GM21825 (cell line): ENCODE measurements around the gene SLF2.

Experiments
- ATAC-seq: cut with Tn5 transposase; IDR thresholded peaks from one replicate; pipeline ENCODE4 v1.9.1; 2021; ENCODE audit warnings: mild to moderate bottlenecking, moderate library complexity; ENCODE audit not compliant: unreplicated experiment

Gene SLF2, protein sequence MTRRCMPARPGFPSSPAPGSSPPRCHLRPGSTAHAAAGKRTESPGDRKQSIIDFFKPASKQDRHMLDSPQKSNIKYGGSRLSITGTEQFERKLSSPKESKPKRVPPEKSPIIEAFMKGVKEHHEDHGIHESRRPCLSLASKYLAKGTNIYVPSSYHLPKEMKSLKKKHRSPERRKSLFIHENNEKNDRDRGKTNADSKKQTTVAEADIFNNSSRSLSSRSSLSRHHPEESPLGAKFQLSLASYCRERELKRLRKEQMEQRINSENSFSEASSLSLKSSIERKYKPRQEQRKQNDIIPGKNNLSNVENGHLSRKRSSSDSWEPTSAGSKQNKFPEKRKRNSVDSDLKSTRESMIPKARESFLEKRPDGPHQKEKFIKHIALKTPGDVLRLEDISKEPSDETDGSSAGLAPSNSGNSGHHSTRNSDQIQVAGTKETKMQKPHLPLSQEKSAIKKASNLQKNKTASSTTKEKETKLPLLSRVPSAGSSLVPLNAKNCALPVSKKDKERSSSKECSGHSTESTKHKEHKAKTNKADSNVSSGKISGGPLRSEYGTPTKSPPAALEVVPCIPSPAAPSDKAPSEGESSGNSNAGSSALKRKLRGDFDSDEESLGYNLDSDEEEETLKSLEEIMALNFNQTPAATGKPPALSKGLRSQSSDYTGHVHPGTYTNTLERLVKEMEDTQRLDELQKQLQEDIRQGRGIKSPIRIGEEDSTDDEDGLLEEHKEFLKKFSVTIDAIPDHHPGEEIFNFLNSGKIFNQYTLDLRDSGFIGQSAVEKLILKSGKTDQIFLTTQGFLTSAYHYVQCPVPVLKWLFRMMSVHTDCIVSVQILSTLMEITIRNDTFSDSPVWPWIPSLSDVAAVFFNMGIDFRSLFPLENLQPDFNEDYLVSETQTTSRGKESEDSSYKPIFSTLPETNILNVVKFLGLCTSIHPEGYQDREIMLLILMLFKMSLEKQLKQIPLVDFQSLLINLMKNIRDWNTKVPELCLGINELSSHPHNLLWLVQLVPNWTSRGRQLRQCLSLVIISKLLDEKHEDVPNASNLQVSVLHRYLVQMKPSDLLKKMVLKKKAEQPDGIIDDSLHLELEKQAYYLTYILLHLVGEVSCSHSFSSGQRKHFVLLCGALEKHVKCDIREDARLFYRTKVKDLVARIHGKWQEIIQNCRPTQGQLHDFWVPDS

DNA sequence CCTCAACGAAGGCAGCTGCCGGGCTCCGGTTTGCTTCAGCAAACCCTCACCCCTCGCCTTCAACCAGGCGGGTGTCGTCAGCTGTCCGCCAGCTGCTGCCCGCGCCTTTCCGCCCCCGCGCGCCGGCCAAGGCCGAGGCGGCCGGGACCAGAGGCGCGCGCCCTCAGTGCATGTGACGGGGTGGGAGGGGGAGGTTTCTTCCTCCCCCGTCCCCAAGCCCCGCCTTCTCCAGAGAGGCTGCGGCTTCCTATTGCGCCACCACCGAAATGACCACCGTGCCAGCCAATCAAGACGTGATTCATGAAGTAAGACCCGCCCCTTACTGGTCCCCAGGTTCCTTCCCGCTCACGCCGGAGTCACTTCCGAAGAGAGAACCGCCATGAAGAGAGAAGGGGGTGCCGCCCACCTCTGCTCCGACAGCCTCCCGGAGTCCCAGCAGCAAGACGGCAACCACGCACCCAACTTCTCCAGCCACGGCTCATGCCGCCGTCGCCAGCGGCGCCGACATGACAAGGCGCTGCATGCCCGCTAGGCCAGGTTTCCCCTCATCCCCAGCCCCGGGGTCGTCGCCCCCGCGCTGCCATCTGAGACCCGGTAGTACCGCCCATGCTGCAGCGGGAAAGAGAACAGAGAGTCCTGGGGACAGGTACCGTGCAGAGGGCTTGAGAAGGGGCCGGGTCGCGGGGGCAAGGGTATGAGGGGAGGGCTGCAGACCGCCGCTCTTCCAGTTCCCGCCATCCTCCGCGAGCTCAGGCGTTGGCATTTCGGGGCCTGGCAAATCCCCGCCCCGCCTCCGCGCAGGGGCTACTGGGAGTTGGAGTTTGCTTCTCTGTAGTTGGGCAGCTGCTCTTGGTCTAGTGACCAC lies at the start of gene SLF2:
SLF2 (plus strand) TSS at position 359 of the 865 bp plus-strand sequence; CDS start at position 507, 148 bp downstream.
- peak; percentile 92 for ATAC-seq

DNA sequence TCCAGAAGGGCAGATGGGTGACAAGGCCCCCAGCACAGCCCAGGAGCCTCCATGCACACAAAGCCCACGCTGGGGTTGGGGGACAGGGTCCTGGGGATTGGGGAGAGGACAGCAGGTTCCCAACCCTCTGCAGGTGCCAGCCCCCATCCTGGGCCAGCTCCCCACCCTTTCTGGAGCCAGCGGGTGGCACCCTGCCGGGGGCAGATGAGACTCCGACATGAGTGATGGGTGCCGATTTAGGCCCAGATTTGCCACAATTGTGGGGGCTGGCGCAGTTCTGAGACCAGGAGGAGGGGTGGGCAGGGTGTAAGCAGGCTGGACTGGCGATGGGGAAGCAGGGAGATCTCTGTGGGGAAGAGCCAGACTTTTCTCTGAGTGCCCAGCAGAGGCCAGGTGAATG lies 49.3 kb upstream of the SLF2 start:
- no peak for ATAC-seq

DNA sequence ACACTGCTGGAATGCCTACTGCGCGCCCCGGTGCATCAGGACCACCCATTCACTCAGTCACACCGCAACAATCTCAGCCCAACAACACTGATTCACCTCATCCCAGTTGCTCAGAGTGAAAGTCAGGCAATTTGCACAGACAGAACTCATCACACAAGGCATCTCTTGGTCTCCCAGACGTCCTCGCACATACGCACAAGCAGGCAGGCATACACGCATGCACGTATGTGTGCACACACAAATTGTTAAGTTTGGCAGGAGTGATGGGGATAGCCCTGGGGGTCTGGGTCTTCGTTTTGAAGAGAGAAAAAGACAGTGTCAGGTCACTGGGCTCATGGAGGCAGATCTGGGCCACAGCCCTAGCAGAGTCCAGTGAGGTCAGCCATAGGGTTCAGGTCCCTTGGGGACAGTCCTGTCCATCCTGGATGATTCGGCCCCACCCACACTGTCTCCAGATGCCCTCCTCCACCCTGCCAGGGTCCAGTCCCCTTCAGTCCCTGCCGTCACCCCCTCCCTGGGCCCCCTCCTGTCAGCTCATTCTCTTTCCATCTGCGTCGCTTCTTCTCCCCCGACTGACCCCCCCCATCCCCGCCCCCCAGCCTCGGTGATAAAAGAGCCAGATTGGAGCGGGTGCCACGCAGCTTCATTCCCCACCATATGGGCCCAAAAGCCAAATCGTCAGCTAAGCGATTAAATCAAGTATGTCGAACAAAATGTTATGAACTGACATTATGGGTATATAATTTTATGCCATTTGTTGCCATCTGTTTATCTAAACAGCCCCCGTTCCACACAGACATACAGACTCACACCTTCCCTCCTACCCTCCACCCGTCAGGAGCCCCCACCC lies 48.5 kb upstream of the SLF2 start:
- no peak for ATAC-seq

DNA sequence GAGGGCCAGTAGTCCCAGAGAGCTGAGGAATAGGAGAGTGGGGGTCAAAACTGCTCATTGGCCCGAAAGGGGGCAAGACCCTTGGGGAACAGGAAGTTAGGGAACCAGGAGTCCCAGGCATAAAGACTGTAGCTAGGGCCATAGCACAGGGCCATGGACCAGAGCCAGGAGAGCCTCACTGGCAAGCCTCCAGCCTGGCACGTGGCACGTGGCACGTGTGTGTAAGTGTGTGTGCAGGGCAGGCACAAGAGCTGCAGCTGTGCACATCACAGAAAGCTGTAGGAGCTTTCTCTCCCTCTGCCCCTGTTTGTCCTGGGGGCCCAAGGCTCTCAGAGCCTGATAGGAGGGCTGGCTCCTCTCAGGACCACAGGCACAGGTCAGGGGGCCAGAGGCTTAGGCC lies 47.8 kb upstream of the SLF2 start:
- ATAC-seq: no peak

DNA sequence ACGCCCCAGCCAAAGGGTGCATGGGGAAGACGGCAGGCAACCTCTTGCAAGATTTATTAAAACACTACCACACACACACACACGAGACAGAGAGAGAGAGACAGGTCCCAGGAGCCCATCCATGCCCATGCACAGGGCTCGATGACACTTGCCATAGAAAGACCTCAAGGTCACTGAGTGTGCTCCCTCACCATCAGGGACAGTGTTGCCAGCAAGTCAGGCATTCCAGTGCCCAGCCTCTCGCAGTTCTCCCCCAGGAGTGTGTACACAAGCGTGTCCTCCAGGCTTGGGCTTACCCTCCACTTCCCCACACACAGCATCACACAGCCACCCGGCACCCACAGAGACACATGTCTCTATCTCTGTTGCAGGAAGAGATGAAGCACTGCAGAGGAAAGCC lies 46.8 kb upstream of the SLF2 start:
- ATAC-seq: no peak

DNA sequence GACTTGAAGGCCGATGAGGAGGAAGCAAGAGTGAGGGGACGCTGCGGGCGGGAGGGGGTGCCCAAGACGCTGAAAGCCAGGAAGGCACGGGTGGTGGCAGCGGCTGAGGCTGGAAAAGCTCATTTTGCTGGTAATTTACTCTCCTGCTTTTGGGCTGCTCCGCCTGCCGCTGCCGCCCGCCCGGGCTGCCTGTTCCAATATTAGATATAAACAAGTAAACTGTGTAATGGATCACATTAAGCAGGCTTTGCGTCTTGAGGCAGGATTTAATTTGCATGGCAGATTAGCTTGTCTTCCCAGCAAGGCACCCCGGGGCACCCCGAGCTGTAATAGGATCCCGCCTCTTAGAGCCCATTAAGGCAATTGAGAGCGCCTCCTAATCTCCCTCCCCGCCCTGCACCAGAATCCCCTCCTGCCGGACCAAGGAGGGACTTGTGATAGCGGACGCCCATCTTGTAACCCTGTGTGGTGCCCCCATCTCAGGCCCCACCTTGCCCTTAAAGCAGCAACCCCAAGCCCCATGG lies 46.1 kb upstream of the SLF2 start:
- no peak for ATAC-seq

DNA sequence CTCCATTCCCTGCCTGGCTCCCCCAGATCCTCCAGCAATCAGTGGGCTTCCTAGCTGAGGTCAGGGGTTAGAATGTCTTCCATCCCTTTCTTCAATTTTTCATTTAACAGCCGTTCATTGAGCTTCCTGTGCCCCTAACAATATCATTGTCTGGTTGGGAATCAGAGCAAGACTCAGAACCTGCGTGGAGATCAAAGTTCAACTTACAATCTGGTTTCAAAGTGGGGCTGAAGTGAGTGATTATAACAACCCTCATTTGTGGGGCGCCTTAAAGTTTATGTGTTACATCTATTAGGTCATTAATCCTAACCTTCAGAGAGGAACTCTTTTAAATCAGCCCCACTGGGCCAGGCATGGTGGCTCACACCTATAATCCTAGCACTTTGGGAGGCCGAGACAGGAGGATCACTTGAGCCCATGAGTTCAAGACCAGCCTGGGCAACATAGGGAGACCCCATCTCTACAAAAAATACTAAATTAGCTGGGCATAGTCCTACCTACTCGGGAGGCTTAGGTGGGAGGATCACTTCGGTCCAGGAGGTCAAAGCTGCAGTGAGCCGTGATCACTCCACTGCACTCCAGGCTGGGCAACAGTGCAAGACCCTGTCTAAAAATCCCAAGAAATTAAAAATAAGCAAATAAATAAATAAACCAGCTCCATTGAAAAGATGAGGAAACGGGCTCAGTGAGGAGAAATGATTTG lies 45.4 kb upstream of the SLF2 start:
- no peak for ATAC-seq

DNA sequence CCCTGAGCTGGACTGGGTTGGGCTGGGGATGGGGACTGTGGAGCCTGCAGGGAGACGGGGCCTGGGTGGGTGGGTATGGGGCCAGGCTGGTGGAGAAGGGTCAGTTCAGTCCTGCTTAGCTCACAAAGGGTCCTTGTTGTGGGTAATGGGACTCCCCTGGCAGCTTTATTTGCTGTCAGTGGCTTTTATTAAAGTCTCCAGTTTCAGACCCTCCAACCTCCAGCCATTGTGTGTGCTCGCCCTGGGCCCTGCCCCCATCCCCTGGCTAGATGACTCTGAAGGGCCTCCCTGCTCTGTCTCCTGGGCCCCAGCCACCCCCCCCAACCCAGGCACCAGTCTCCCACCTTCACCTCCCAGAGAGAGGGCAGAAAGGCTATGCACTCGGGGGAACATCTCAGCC lies 44.4 kb upstream of the SLF2 start:
- no peak for ATAC-seq

DNA sequence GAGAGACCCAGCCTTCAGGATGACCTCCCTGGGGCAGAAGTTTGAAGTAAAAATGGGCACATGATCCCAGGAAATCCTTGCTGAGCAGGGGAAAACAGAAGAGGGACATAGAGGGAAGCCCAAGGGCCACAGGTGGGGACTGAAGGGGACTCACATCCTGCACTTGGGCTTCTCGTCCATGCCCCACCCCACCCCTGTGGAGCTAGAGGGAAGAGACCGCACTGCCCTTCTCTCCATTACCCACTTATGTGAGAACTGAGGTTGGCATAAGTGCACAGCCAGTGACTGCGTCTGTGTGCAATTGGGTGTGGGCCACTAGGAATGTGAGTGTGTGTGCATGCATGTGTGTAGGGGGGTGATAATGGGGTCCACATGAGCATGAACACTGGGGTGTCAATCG lies 43.4 kb upstream of the SLF2 start:
- no peak for ATAC-seq

DNA sequence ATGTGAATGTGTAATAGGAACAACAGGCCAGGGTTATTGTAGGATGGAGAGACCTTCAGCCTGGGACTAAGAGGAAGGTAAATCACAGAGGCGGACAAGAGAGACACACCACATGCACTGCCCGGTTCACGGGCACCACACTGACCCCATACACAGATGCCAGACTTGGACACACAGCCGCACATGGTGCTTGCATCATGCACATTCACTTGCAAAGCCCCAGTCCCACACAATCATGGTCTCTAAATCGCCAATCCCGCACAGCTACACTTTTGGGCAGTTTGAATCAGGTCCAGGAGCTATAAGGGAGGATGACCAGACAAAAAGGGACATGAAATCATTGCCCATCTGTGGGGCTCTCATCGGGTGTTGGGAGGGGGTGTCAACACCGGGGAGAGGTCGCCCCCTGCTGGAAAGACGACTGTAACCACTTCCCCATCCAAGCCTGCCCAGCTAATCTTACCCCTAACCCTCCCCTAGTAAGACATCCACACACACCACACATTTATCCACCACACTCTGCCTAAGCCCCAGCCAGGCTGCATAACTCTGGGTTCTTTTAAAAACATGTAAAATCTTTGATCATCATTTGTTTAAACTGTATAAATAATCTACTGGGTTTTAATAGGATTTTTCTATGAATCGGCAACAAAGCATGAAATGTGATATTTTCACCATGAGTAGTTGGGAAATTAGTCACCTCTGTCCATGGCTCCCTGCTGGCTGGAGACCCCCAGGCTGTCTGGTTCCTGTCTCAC lies 40.5 kb upstream of the SLF2 start:
- no peak for ATAC-seq

DNA sequence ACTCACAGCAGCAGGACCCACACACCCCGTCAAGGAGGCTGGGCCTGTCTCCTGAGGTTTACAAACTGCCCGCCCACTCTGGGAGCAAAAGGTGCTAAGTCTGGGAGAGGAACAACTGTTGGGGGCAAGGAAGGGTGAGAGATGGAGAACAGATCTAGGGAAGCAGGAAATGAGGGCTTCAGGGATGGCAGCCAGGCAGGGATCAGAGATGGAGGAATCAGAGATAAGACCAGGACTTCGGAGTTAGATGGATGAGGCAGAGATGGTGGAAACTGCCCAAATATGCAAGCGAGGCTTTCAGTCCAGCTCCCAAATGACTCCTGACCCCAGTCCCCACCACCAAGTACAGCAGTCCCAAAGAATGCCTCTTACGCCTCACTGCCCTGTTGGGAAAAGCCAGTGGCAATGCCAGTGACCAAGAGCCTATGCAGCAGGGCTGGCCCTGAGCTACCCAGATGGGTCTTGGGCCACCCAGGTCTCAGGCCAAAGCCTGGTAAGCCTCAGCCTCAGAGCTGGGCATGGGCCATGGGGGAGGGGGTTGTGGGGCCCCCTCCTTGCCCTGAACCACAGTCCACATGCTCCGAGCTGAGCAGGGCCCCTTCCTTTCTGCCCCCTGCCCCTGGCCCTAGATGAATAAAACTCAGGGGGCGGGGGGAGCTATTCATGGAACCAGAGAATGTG lies 39.5 kb upstream of the SLF2 start:
- ATAC-seq: no peak

DNA sequence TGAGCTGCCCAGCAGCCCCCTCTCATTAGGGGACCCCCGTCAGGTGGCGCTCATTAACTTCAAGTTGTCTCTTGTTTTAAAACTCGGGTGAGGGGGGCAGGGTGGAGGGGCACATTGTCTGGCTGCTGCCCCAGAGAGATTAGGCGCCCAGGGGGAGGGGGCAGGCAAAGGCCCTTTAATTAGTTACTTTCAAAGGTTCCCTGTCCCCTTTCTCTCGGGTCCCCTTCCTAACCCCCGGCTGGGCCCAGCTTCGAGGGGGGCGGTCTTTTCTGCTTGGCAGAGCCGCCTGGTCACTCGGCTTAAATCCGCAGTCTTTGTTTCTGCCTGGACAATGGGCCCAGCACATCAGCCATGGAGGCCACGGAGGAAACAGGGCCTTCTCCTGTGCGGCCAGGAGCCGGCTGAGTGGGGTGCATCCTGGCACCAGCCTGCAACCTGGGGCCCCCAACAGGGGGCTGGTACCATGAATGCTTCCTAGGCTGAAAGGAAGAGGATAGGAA lies 38.9 kb upstream of the SLF2 start:
- no peak for ATAC-seq

DNA sequence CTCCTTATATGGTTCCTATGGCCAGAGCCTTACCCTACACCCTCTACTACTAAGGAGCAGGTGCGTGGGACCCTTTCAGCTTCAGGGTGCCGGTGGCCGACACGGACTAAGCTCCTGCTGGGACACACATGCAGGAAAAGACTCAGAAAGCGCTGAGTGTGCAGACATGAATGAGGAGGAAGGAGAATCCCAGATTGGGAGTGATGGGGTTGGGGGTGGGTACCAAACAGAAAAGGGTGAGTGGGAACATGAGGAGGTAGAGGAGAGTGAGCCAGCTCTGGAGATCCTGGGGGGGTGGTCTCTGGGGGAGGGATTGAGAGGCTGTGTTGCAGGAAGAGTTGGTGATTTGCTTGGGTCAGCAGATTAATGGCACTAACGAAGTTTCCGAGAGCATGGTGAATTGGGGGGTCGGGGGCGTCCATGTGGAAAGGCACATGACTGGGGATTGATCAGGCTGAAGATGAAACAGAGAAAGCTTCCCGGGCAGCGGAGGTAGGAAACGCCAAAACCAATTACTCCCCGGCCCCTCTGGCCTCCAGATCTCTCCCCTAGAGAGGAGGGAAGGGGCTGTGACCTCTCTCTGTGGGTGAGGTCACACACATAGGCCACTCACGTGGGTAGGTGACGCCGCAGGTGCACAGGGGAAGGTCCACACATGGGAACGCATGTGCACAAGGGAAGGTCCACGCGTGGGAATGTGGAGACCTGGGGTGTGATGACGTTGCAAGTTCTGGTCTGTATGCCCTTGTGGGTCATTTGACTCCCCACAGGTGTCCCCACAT lies 37.9 kb upstream of the SLF2 start:
- ATAC-seq: no peak

DNA sequence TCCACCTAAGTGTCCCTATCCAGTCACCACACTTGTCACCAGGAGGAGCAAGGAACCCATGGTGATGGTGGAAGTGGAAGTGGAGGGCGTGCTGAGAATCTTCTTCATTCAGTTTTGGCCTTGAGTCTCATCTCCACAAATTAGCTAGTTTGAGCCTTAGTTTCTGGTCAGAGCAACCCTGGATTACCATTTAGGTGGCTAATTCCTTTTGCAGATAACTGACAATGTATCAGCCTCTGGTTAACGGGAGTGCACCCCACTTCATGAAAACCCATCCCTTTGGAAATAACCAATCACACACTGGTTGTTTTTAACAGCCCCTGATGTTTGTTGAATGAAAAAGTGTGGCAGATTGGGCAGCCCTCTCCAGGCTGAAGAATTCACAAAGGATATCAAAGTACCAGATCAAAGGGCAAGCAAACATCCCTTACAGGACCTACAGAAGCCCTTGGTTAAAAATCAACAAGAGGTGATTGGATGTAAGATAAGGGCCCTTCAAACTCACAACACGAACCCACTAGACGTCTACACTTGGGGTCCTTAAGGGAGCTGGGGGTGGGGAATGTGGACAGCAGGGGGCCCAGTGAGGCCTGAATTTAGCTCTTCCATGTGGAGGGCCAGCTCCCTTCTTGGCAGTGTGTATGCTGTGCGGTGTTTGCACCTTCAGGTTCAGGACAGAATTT lies 37.1 kb upstream of the SLF2 start:
- no peak for ATAC-seq

DNA sequence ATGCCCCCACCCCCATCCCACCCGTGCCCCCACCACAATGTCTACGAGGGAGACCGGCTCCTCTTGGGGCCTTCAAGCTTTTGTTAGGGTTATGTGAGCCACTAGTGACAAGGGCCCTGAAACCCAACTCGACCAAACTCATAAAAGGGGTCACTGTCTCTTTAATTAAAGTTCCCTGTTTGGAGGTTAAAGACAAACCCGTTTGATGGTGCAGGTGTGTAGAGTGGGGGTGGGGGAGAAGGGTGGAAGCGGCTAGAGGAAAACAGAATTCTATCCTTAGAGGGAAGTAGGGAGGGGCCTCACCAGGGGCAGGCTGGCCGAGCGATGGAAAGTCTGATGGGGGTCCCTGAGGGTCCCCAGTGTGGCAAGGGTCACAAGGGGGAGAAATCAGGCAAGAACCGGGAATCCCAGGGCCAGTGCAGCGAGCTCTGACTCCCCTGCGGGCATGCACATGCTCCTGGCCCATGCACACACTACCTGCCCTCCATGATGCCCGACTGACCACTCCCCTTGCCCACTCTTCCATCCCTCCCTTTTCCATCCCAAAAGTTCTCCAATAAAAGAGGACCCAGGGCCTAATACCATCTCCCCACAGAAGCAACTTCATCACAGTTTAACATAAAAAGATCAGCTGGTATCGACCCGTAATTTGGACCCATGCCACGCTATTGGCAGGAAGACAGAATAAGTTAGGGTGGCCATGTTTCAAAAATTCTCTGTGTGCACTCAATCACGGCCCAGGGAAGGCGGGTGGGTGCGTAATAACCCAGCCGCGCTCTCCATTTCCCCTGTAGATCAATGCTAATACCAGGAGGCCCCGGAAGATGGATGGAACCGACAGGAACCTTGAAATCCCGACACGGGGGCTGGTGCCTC lies 35.9 kb upstream of the SLF2 start:
- no peak for ATAC-seq
